HPDE6-E6E7 (cell line): ENCODE data around the gene OR8G5.
"Not testable (repeated sequence)": the region's sequence is repeated elsewhere in the genome, so short reads cannot be mapped to it uniquely, and the experiment has no call there.

Experiments used
- DNase-seq: peaks from one replicate; pipeline ENCODE4 v3.0.0; 2011; ENCODE audit warnings: missing footprints; ENCODE audit errors: extremely low spot score

The OR8G5 gene

DNA sequence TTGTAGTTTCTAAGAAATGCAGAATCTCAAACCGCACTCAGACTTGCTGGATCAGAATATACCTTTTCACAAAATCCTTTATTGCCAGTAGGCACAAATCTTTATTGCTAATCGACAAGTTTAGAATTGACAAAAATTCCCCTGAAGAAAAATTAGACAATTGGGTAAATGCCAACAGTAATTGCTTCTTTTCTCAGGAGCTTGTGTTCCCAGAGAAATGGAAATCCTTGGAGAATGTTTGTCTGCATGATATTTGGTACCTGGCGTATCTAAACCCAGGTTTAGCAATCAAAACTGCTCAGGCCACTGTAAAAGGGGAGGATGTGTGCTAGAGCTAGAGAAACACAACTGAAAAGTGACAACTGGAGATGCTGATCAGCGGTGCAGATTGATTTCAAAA lies at the start of gene OR8G5:
OR8G5 (plus strand) TSS at position 301 of the 400 bp plus-strand sequence. CDS start 8,556 bp downstream, outside the sequence.
- DNase-seq: no peak

- DNase-seq: no peak
Observed at GRCh38 chr11:124207102-124207792, 48.9 kb upstream of the OR8G5 start.

DNA sequence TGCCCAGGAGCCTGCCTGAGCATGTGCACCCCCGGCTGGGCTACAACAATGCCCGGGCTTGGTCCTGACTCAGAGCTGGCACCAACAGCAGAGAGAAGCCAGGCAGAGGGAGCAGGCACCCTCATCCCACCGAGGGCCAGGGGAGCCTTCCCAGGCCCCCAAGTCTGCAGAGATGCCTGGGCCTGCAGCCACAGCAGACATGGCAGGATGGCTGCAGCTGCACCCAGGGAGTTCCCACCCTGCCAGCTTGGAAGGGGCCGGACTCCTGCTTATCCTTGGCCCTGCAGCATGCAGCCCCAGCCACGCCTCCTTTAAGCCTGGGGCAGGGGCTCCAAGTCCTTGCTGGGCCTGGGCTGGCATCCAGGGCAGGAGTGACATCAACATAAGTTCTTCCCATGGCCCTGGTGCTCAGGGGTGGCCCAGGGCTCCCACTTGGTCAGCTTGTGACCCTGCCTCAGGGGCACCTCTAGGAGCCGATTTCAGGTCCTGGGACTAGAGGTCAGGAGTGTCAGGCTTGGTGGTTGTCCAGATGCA lies 46.3 kb upstream of the OR8G5 start:
- DNase-seq: no peak

GRCh38 chr11:124210421-124210820 lies 45.8 kb upstream of the OR8G5 start:
- no peak for DNase-seq

DNA sequence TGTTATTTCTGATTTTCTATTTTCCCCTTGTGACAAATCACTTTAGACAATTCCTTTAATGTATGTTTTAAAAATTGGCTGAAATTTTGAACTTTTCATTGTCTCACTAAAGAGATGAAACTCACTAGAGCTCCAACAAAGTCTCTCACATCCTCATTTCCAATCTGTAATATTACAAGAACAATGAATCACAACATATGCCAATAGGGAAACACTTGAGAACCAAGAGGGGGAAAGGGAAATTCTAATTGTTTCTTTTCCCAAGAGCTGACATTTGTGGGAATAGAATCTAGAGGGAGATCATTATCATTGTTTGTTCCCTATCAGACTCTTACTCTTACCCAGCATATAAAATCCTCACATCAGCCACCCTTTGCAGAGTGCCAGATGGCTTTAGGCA lies 44.9 kb upstream of the OR8G5 start:
- DNase-seq: no peak

GRCh38 chr11:124214027-124214426 lies 42.1 kb upstream of the OR8G5 start:
- DNase-seq: no peak

- DNase-seq: peak; percentile 5
Observed at GRCh38 chr11:124219126-124219525, 37.0 kb upstream of the OR8G5 start.

- DNase-seq: no peak
Observed at GRCh38 chr11:124222407-124222806, 33.8 kb upstream of the OR8G5 start.

GRCh38 chr11:124224618-124225423 lies 31.4 kb upstream of the OR8G5 start:
- not testable (repeated sequence) for DNase-seq

DNA sequence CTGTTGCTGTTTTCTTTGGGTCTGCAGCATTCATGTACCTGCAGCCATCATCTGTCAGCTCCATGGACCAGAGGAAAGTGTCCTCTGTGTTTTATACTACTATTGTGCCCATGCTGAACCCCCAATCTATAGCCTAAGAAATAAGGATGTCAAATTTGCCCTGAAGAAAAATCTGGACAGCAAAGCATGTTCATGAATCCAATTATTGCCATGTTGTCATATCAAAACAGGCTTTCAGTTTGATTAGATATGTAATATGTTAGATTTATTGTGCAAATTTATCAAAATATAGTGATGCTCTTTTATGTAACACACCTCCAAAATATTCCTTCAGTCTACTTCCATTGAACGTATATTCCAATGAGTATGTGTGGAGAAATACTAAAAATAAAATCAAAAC lies 30.7 kb upstream of the OR8G5 start:
- no peak for DNase-seq

GRCh38 chr11:124233376-124233775 lies 22.8 kb upstream of the OR8G5 start:
- DNase-seq: no peak

DNA sequence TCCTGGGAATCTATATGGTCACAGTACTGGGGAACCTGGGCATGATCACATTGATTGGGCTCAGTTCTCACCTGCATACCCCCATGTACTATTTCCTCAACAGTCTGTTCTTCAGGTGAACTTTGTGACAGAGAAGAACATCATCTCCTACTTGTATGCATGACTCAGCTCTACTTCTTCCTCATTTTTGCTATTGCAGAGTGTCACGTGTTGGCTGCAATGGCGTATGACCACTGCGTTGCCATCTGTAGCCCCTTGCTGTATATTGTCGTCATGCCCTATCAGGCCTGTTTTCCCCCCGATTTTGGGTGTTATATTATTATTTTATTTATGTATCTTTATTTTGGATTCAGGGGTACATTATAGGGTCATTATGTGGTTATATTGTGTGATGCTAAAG lies 17.7 kb upstream of the OR8G5 start:
- no peak for DNase-seq

GRCh38 chr11:124240621-124241397 lies 15.4 kb upstream of the OR8G5 start, which contains the start of gene OR8G1:
TSS of gene OR8G1 (plus strand) at chr11:124241095. CDS start at chr11:124249676, 8,581 bp downstream.
- no peak for DNase-seq

GRCh38 chr11:124249869-124250268 lies 6.3 kb upstream of the OR8G5 start:
- DNase-seq: not testable (repeated sequence)

DNA sequence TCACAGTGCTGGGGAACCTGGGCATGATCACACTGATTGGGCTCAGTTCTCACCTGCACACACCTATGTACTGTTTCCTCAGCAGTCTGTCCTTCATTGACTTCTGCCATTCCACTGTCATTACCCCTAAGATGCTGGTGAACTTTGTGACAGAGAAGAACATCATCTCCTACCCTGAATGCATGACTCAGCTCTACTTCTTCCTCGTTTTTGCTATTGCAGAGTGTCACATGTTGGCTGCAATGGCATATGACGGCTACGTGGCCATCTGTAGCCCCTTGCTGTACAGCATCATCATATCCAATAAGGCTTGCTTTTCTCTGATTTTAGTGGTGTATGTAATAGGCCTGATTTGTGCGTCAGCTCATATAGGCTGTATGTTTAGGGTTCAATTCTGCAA lies 8.9 kb downstream of the OR8G5 start:
- DNase-seq: not testable (repeated sequence)

DNA sequence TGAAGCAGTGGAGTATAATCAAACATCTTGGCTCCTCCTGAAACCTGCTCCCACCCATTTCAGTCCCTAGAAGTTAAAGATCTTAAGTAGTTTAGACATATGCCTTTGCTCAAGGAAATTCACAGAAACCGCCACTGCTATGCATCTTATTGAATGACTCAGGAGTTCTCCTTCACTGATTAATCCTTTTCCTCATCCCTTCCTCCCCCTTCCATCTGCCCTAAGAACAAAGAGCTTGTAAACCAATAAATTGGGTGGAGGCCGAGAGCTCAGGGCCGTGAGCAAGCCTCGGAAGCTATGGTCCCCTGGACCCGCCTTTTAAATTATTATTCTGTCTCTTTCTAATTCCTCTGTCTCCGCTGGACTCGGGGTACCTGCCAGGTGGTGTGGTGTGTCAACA lies 14.7 kb downstream of the OR8G5 start:
- not testable (repeated sequence) for DNase-seq

GRCh38 chr11:124274000-124274399 lies 17.8 kb downstream of the OR8G5 start:
- no peak for DNase-seq

GRCh38 chr11:124276081-124276480 lies 19.9 kb downstream of the OR8G5 start:
- no peak for DNase-seq

- DNase-seq: no peak
Observed at GRCh38 chr11:124277207-124277606, 21.0 kb downstream of the OR8G5 start.

DNA sequence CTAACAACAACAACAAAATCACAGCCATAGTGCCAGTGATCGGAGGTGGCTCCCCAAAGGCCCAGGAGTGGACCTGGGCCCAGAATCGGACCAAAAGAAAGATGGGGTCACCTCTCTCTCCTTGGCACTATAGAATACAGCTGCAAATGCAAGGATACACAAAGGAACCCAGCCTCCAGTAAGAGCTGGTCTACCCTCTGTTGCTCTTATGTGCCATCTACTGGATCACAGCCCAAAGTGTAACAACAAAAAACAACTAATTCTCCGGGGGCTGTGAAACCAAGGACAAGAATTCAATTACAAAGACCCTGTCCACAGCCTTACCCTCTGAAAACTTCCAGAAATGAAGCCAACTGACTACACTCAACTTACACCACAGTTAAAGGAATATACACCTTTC lies 21.6 kb downstream of the OR8G5 start:
- DNase-seq: no peak

DNA sequence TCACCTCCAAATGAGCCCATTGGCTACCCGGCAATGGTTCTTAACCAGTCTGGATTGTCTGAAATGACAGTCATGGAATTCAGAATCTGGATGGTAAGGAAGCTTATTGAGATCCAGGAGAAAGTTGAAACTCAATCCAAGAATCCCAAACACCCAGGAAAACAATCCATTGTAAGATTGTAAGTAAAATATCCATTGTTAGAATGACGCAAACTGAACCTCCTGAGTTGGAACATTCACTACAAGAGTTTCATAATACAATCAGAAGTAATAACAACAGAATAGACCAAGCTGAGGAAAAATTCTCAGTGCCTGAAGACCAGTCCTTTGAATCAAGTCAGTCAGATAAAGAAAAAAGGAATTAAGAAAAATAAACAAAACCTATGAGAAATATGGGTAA lies 22.1 kb downstream of the OR8G5 start:
- no peak for DNase-seq
